HEK293 (cell line): ENCODE data around the gene STAB1.
A peak's percentile ranks its signal among the peaks of the same experiment; 100 is the strongest.

Experiments
- CTCF ChIA-PET: fragments of 350-600 bp; formaldehyde crosslinking; extraction: SDS; loops from one replicate; lab custom pipeline; 2021; ENCODE audit warnings: antibody characterized with exemption; lab: Yijun Ruan, JAX
- POLR2A ChIA-PET: fragments of 300-600 bp; formaldehyde crosslinking; extraction: SDS; loops from one replicate; lab custom pipeline; 2020; ENCODE audit warnings: antibody characterized with exemption, inconsistent platforms; lab: Yijun Ruan, JAX
- H3K27ac ChIP-seq: fragments of 200-500 bp; sonication (Bioruptor generic); 2 replicates; pipeline ENCODE4 v1.5.1; 2014; ENCODE audit warnings: low read depth, low read length, control low read depth, inconsistent platforms; ENCODE audit errors: extremely low read depth
- H3K36me3 ChIP-seq, 2 experiments: fragments of 200-500 bp in 1 of 2; sonication (Bioruptor generic) in 1 of 2; 1 replicate in 1 of 2; 2 replicates in 1 of 2; pipeline ENCODE4 v1.5.1; 2014 to 2017; ENCODE audit warnings: inconsistent platforms in 2 of 2, low read length in 2 of 2; ENCODE audit not compliant: control insufficient read depth in 2 of 2, insufficient read depth in 1 of 2
- H3K4me1 ChIP-seq: fragments of 200-500 bp; sonication (Bioruptor generic); 2 replicates; pipeline ENCODE4 v1.5.1; 2014; ENCODE audit warnings: mild to moderate bottlenecking, low read length, inconsistent platforms; ENCODE audit not compliant: control insufficient read depth, insufficient read depth
- H3K4me3 ChIP-seq: 2 replicates; pipeline ENCODE4 v1.5.1; 2011; ENCODE audit warnings: low read depth, mild to moderate bottlenecking, control low read depth, low read length, moderate library complexity
- H3K9me3 ChIP-seq: fragments of 200-500 bp; sonication (Bioruptor generic); 2 replicates; pipeline ENCODE4 v1.5.1; 2014; ENCODE audit warnings: low read depth, low read length, inconsistent platforms; ENCODE audit not compliant: control insufficient read depth, insufficient read depth
- BCL6B ChIP-seq: fragments of 450-650 bp; formaldehyde crosslinking; IDR thresholded peaks from 2 replicates; pipeline ENCODE4 v1.5.1; 2017; ENCODE audit warnings: missing biosample characterization, missing genetic modification characterization
- EGR2 ChIP-seq: fragments of 450-650 bp; formaldehyde crosslinking; IDR thresholded peaks from 2 replicates; pipeline ENCODE4 v1.5.1; 2016; ENCODE audit warnings: low read depth, missing biosample characterization, missing genetic modification characterization
- ELK4 ChIP-seq: IDR thresholded peaks from 2 replicates; pipeline ENCODE4 v1.6.1; 2011; ENCODE audit warnings: mild to moderate bottlenecking, low read depth, low read length, borderline replicate concordance
- GLIS2 ChIP-seq: fragments of 450-650 bp; formaldehyde crosslinking; IDR thresholded peaks from 2 replicates; pipeline ENCODE4 v1.5.1; 2016; ENCODE audit warnings: missing biosample characterization, missing genetic modification characterization
- MYNN ChIP-seq: fragments of 450-650 bp; formaldehyde crosslinking; IDR thresholded peaks from 2 replicates; pipeline ENCODE4 v1.5.1; 2016; ENCODE audit warnings: missing biosample characterization, missing genetic modification characterization, borderline replicate concordance
- MZF1 ChIP-seq: fragments of 450-650 bp; formaldehyde crosslinking; IDR thresholded peaks from 2 replicates; pipeline ENCODE4 v1.5.1; 2017; ENCODE audit warnings: missing biosample characterization, missing genetic modification characterization, borderline replicate concordance
- OVOL3 ChIP-seq: fragments of 450-650 bp; formaldehyde crosslinking; IDR thresholded peaks from 2 replicates; pipeline ENCODE4 v1.5.1; 2016; ENCODE audit warnings: missing biosample characterization, missing genetic modification characterization
- PATZ1 ChIP-seq: fragments of 450-650 bp; formaldehyde crosslinking; IDR thresholded peaks from 2 replicates; pipeline ENCODE4 v1.5.1; 2016; ENCODE audit warnings: missing biosample characterization, missing genetic modification characterization
- RBAK ChIP-seq: fragments of 450-650 bp; formaldehyde crosslinking; IDR thresholded peaks from 2 replicates; pipeline ENCODE4 v1.5.1; 2016; ENCODE audit warnings: missing biosample characterization, missing genetic modification characterization
- SCRT2 ChIP-seq: fragments of 450-650 bp; formaldehyde crosslinking; IDR thresholded peaks from 2 replicates; pipeline ENCODE4 v1.5.1; 2016; ENCODE audit warnings: missing biosample characterization, missing genetic modification characterization
- SP2 ChIP-seq: fragments of 450-650 bp; formaldehyde crosslinking; IDR thresholded peaks from 2 replicates; pipeline ENCODE4 v1.5.1; 2016; ENCODE audit warnings: missing biosample characterization, missing genetic modification characterization
- SP3 ChIP-seq: fragments of 450-650 bp; formaldehyde crosslinking; IDR thresholded peaks from 2 replicates; pipeline ENCODE4 v1.5.1; 2016; ENCODE audit warnings: missing biosample characterization, missing genetic modification characterization
- ZBTB7A ChIP-seq: fragments of 450-650 bp; formaldehyde crosslinking; IDR thresholded peaks from 2 replicates; pipeline ENCODE4 v1.5.1; 2016; ENCODE audit warnings: low read depth, missing biosample characterization, missing genetic modification characterization
- ZFP3 ChIP-seq: fragments of 450-650 bp; formaldehyde crosslinking; IDR thresholded peaks from 2 replicates; pipeline ENCODE4 v1.5.1; 2016; ENCODE audit warnings: low read depth, missing biosample characterization, missing genetic modification characterization
- ZNF140 ChIP-seq: fragments of 450-650 bp; formaldehyde crosslinking; IDR thresholded peaks from 2 replicates; pipeline ENCODE4 v1.5.1; 2016; ENCODE audit warnings: missing biosample characterization, missing genetic modification characterization
- ZNF214 ChIP-seq: fragments of 450-650 bp; formaldehyde crosslinking; IDR thresholded peaks from 2 replicates; pipeline ENCODE4 v1.5.1; 2017; ENCODE audit warnings: missing biosample characterization, mild to moderate bottlenecking, missing genetic modification characterization, borderline replicate concordance
- ZNF223 ChIP-seq: fragments of 450-650 bp; formaldehyde crosslinking; IDR thresholded peaks from 2 replicates; pipeline ENCODE4 v1.5.1; 2016; ENCODE audit warnings: missing biosample characterization, missing genetic modification characterization
- ZNF24 ChIP-seq: fragments of 450-650 bp; formaldehyde crosslinking; IDR thresholded peaks from 2 replicates; pipeline ENCODE4 v1.5.1; 2016; ENCODE audit warnings: missing biosample characterization, missing genetic modification characterization
- ZNF341 ChIP-seq: fragments of 450-650 bp; formaldehyde crosslinking; IDR thresholded peaks from 2 replicates; pipeline ENCODE4; 2016; ENCODE audit warnings: low read depth, missing biosample characterization, missing genetic modification characterization
- ZNF398 ChIP-seq: fragments of 450-650 bp; formaldehyde crosslinking; IDR thresholded peaks from 2 replicates; pipeline ENCODE4 v1.5.1; 2017; ENCODE audit warnings: missing biosample characterization, missing genetic modification characterization
- ZNF404 ChIP-seq: fragments of 450-650 bp; formaldehyde crosslinking; IDR thresholded peaks from 2 replicates; pipeline ENCODE4 v1.5.1; 2017; ENCODE audit warnings: missing biosample characterization, missing genetic modification characterization
- ZNF433 ChIP-seq: fragments of 450-650 bp; formaldehyde crosslinking; IDR thresholded peaks from 2 replicates; pipeline ENCODE4 v1.5.1; 2016; ENCODE audit warnings: missing biosample characterization, missing genetic modification characterization, low read depth
- ZNF488 ChIP-seq: fragments of 450-650 bp; formaldehyde crosslinking; IDR thresholded peaks from 2 replicates; pipeline ENCODE4 v1.5.1; 2016; ENCODE audit warnings: missing biosample characterization, missing genetic modification characterization
- ZNF549 ChIP-seq: fragments of 450-650 bp; IDR thresholded peaks from 2 replicates; pipeline ENCODE4 v1.5.1; 2018; ENCODE audit warnings: missing biosample characterization, missing genetic modification characterization, mild to moderate bottlenecking, inconsistent platforms, moderate library complexity
- ZNF561 ChIP-seq: fragments of 450-650 bp; IDR thresholded peaks from 2 replicates; pipeline ENCODE4 v1.5.1; 2018; ENCODE audit warnings: missing biosample characterization, missing genetic modification characterization, borderline replicate concordance
- ZNF660 ChIP-seq: fragments of 450-650 bp; IDR thresholded peaks from 2 replicates; pipeline ENCODE4 v1.5.1; 2018; ENCODE audit warnings: missing biosample characterization, mild to moderate bottlenecking, missing genetic modification characterization
- ZNF704 ChIP-seq: fragments of 450-650 bp; formaldehyde crosslinking; IDR thresholded peaks from 2 replicates; pipeline ENCODE4 v1.5.1; 2016; ENCODE audit warnings: missing biosample characterization, missing genetic modification characterization
- ZNF76 ChIP-seq: fragments of 450-650 bp; formaldehyde crosslinking; IDR thresholded peaks from 2 replicates; pipeline ENCODE4; 2016; ENCODE audit warnings: low read depth, missing biosample characterization, missing genetic modification characterization, borderline replicate concordance

The STAB1 gene

GRCh38 chr3:52456169-52456799 is 38.9 kb upstream of the STAB1 start:
- CTCF ChIA-PET = interaction anchor here (1.2 kb wide), 1 partner anchor 10 kb away, joined by 4 read pairs; no protein-coding TSS in a partner anchor
- peak overlapping the region; percentile 94 for H3K4me3 ChIP-seq
- H3K36me3 ChIP-seq = peaks cover 15 to 47% of the 10 kb centered on the region in 2 experiments; a peak in 2 of 3 replicates
- POLR2A ChIA-PET = no interaction called here
- peaks cover 2% of the 10 kb centered on the region; the same call in 1 of the 2 replicates for H3K4me1 ChIP-seq
- peak overlapping the region; percentile 74 for H3K27ac ChIP-seq
- no peaks in the 10 kb centered on the region for H3K9me3 ChIP-seq
- TF ChIP-seq ZNF660 (tag by site-specific recombination) (no peak), BCL6B (tag by site-specific recombination) (no peak), MZF1 (tag by site-specific recombination) (no peak), RBAK (tag by site-specific recombination) (no peak), ZNF398 (tag by site-specific recombination) (peak; percentile 56), ZBTB7A (no peak), GLIS2 (tag by site-specific recombination) (peak; percentile 58; the same call in 1 of the 2 replicates), ELK4 (no peak), ZFP3 (tag by site-specific recombination) (no peak), ZNF561 (tag by site-specific recombination) (no peak), ZNF76 (tag by site-specific recombination) (no peak), ZNF549 (tag by site-specific recombination) (no peak), PATZ1 (tag by site-specific recombination) (peak; percentile 9; the same call in 1 of the 2 replicates), ZNF704 (tag by site-specific recombination) (no peak), OVOL3 (tag by site-specific recombination) (no peak), SP3 (tag by site-specific recombination) (peak; percentile 77), ZNF223 (tag by site-specific recombination) (peak; percentile 88), ZNF214 (tag by site-specific recombination) (no peak), ZNF488 (tag by site-specific recombination) (no peak), ZNF433 (tag by site-specific recombination) (no peak), EGR2 (tag by site-specific recombination) (peak; percentile 14; the same call in 1 of the 2 replicates), ZNF404 (tag by site-specific recombination) (no peak), ZNF140 (tag by site-specific recombination) (no peak), SP2 (tag by site-specific recombination) (peak; percentile 43), MYNN (no peak), ZNF341 (peak; percentile 70), SCRT2 (tag by site-specific recombination) (peak; percentile 92), ZNF24 (no peak)
